DND-41 (cell line): ENCODE data around the gene PLXNA4.

ENCODE experiments used
- EZH2 ChIP-seq: IDR thresholded peaks from 3 replicates; pipeline ENCODE4 v1.6.1; 2012; ENCODE audit warnings: borderline replicate concordance, low read depth, mild to moderate bottlenecking, moderate library complexity, low read length, inconsistent platforms; ENCODE audit not compliant: severe bottlenecking
- TF ChIP-seq, protein P1 (sequence below): IDR thresholded peaks from 2 replicates; pipeline ENCODE4 v1.5.1; 2012; ENCODE audit warnings: borderline replicate concordance, low read length, moderate library complexity, mild to moderate bottlenecking; ENCODE audit not compliant: poor library complexity, severe bottlenecking; ENCODE audit errors: extremely low read depth

- TF ChIP-seq EZH2: no peak
- TF ChIP-seq, protein P1, sequence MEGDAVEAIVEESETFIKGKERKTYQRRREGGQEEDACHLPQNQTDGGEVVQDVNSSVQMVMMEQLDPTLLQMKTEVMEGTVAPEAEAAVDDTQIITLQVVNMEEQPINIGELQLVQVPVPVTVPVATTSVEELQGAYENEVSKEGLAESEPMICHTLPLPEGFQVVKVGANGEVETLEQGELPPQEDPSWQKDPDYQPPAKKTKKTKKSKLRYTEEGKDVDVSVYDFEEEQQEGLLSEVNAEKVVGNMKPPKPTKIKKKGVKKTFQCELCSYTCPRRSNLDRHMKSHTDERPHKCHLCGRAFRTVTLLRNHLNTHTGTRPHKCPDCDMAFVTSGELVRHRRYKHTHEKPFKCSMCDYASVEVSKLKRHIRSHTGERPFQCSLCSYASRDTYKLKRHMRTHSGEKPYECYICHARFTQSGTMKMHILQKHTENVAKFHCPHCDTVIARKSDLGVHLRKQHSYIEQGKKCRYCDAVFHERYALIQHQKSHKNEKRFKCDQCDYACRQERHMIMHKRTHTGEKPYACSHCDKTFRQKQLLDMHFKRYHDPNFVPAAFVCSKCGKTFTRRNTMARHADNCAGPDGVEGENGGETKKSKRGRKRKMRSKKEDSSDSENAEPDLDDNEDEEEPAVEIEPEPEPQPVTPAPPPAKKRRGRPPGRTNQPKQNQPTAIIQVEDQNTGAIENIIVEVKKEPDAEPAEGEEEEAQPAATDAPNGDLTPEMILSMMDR: no peak
These were observed 413.6 kb downstream of the PLXNA4 start for GRCh38 chr7:132162556-132163144.
